SU-DHL-6 (cell line): Measurements from ENCODE around the gene CENPU.

ENCODE experiments used
- EZH2phosphoT487 ChIP-seq: fragments of 200-600 bp; sonication (generic), shearing (Covaris generic); conservative IDR thresholded peaks from 2 replicates; pipeline ENCODE4 v1.6.1; 2018; ENCODE audit warnings: mild to moderate bottlenecking, antibody characterized with exemption, low read length, moderate library complexity, mixed read lengths
- TF ChIP-seq, protein P1 (sequence below): fragments of 200-600 bp; sonication (generic); IDR thresholded peaks from one replicate; pipeline ENCODE4 v1.5.1; 2017; ENCODE audit warnings: antibody characterized with exemption, mild to moderate bottlenecking, low read length, moderate library complexity; ENCODE audit not compliant: insufficient read depth, poor library complexity, severe bottlenecking

DNA sequence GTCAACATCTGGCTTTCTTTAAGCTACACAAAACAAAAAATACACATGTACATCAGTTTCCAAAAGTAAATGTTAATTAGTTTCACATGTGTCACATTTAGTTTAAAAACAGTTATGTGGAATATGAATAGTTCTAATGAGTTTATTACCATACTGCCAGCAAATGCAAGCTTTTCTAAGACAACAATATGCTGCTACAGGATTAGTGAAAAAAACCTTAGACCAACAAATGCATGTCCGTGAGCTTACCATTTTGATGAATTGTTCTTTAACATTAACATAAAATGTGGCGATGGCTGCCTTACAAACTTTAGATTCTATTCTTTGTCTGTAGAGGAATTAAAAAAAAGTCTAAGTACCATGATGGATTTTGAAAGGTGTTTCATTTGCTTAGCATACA is 31.8 kb downstream of the CENPU start:
- TF ChIP-seq, protein P1, sequence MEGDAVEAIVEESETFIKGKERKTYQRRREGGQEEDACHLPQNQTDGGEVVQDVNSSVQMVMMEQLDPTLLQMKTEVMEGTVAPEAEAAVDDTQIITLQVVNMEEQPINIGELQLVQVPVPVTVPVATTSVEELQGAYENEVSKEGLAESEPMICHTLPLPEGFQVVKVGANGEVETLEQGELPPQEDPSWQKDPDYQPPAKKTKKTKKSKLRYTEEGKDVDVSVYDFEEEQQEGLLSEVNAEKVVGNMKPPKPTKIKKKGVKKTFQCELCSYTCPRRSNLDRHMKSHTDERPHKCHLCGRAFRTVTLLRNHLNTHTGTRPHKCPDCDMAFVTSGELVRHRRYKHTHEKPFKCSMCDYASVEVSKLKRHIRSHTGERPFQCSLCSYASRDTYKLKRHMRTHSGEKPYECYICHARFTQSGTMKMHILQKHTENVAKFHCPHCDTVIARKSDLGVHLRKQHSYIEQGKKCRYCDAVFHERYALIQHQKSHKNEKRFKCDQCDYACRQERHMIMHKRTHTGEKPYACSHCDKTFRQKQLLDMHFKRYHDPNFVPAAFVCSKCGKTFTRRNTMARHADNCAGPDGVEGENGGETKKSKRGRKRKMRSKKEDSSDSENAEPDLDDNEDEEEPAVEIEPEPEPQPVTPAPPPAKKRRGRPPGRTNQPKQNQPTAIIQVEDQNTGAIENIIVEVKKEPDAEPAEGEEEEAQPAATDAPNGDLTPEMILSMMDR: no peak
- no peak for TF ChIP-seq EZH2phosphoT487
